WTC11 (cell line): Measurements from ENCODE around the gene CUTA. TPM values are rescaled to one million over a fixed set of nuclear protein-coding genes. Genes with fewer than 3 reads are reported as not detected.

Experiments
- ATAC-seq: fragments of 200-7000 bp; cut with Tn5 transposase; 2 replicates; pipeline ENCODE4 v1.10.0; 2021; ENCODE audit warnings: mild to moderate bottlenecking, moderate library complexity
- CTCF ChIA-PET: fragments of 300-600 bp; sonication (Branson Sonifier 250); formaldehyde crosslinking; loops from one replicate; lab custom pipeline; 2021; ENCODE audit warnings: antibody characterized with exemption; lab: Charles Lee
- POLR2A ChIA-PET: fragments of 350-600 bp; sonication (Branson Sonifier 250); formaldehyde crosslinking; loops from one replicate; lab custom pipeline; 2021; ENCODE audit warnings: antibody characterized with exemption; lab: Charles Lee
- DNase-seq: peaks from one replicate; pipeline ENCODE4 v3.0.0; 2021; ENCODE audit warnings: low spot score
- H3K27ac Mint-ChIP-seq: 2 replicates; pipeline ENCODE4 v1.8.0; 2021; ENCODE audit warnings: mixed read lengths
- H3K27me3 Mint-ChIP-seq: 2 replicates; pipeline ENCODE4 v1.8.0; 2021; ENCODE audit warnings: low read depth, mild to moderate bottlenecking, moderate library complexity, mixed read lengths
- H3K36me3 Mint-ChIP-seq: 2 replicates; pipeline ENCODE4 v1.8.0; 2021; ENCODE audit warnings: mixed read lengths
- H3K4me1 Mint-ChIP-seq: 2 replicates; pipeline ENCODE4 v1.8.0; 2022; ENCODE audit warnings: mixed read lengths
- H3K4me3 Mint-ChIP-seq: 2 replicates; pipeline ENCODE4 v1.8.0; 2021; ENCODE audit warnings: mild to moderate bottlenecking, moderate library complexity, mixed read lengths
- H3K9me3 Mint-ChIP-seq: 2 replicates; pipeline ENCODE4 v1.8.0; 2021; ENCODE audit warnings: mixed read lengths
- CREB1 ChIP-seq: sonication (generic); formaldehyde crosslinking; IDR thresholded peaks from 2 replicates; pipeline ENCODE4 v1.8.0; 2023; ENCODE audit warnings: mild to moderate bottlenecking, missing genetic modification reagents
- CREM ChIP-seq: sonication (generic); formaldehyde crosslinking; IDR thresholded peaks from 2 replicates; pipeline ENCODE4 v1.8.1; 2022; ENCODE audit warnings: mild to moderate bottlenecking, missing genetic modification reagents, moderate library complexity
- GABPB1 ChIP-seq: sonication (generic); formaldehyde crosslinking; IDR thresholded peaks from 2 replicates; pipeline ENCODE4 v1.8.1; 2023; ENCODE audit warnings: mild to moderate bottlenecking, missing genetic modification reagents
- GTF2I ChIP-seq: fragments of 250-450 bp; sonication (Bioruptor Pico); conservative IDR thresholded peaks from 2 replicates; pipeline ENCODE4 v1.4.0; 2021; ENCODE audit warnings: mild to moderate bottlenecking
- KAT7 ChIP-seq: sonication (generic); formaldehyde crosslinking; IDR thresholded peaks from 2 replicates; pipeline ENCODE4 v1.8.1; 2023; ENCODE audit warnings: missing genetic modification reagents, mild to moderate bottlenecking, borderline replicate concordance
- MAX ChIP-seq: sonication (generic); formaldehyde crosslinking; IDR thresholded peaks from 2 replicates; pipeline ENCODE4 v1.8.0; 2022; ENCODE audit warnings: mild to moderate bottlenecking, missing genetic modification reagents
- MXD4 ChIP-seq: fragments of 250-450 bp; sonication (Bioruptor Pico); IDR thresholded peaks from 2 replicates; pipeline ENCODE4 v1.8.0; 2021; ENCODE audit warnings: mild to moderate bottlenecking, moderate library complexity, borderline replicate concordance
- NR1H2 ChIP-seq: sonication (generic); formaldehyde crosslinking; IDR thresholded peaks from 2 replicates; pipeline ENCODE4 v1.9.0; 2021; ENCODE audit warnings: mild to moderate bottlenecking, moderate library complexity, missing genetic modification reagents
- NR2C2 ChIP-seq: sonication (generic); formaldehyde crosslinking; IDR thresholded peaks from 2 replicates; pipeline ENCODE4 v1.8.0; 2022; ENCODE audit warnings: mild to moderate bottlenecking, missing genetic modification reagents
- NR3C1 ChIP-seq: sonication (generic); formaldehyde crosslinking; conservative IDR thresholded peaks from 2 replicates; pipeline ENCODE4 v1.8.1; 2023; ENCODE audit warnings: low read depth, mild to moderate bottlenecking, missing genetic modification reagents
- PRRX2 ChIP-seq: fragments of 250-450 bp; sonication (Bioruptor Pico); IDR thresholded peaks from 2 replicates; pipeline ENCODE4 v1.8.0; 2021; ENCODE audit warnings: mild to moderate bottlenecking
- RELA ChIP-seq: sonication (generic); formaldehyde crosslinking; IDR thresholded peaks from 2 replicates; pipeline ENCODE4 v1.8.1; 2022; ENCODE audit warnings: missing genetic modification reagents, mild to moderate bottlenecking, borderline replicate concordance
- SP1 ChIP-seq: sonication (generic); formaldehyde crosslinking; conservative IDR thresholded peaks from 2 replicates; pipeline ENCODE4 v1.8.1; 2022; ENCODE audit warnings: missing genetic modification reagents
- TEAD1 ChIP-seq: sonication (generic); formaldehyde crosslinking; IDR thresholded peaks from 2 replicates; pipeline ENCODE4 v1.8.0; 2022; ENCODE audit warnings: mild to moderate bottlenecking, missing genetic modification reagents
- ZNF263 ChIP-seq: sonication (generic); formaldehyde crosslinking; IDR thresholded peaks from 2 replicates; pipeline ENCODE4 v1.8.1; 2022; ENCODE audit warnings: low read depth, mild to moderate bottlenecking, moderate library complexity, missing genetic modification reagents
- ZNF671 ChIP-seq: fragments of 250-450 bp; sonication (Bioruptor Pico); IDR thresholded peaks from 2 replicates; pipeline ENCODE4 v1.8.0; 2021; ENCODE audit warnings: mild to moderate bottlenecking
- total RNA-seq: library from RNA; stranded (reverse); gene quantifications from 3 replicates; pipeline ENCODE4 v1.2.3, GENCODE V29; 2021
- TF ChIP-seq, protein P1 (sequence below): sonication (generic); formaldehyde crosslinking; IDR thresholded peaks from 2 replicates; pipeline ENCODE4 v1.8.1; 2022; ENCODE audit warnings: mild to moderate bottlenecking, moderate library complexity, missing genetic modification reagents
- TF ChIP-seq, protein P2 (sequence below): fragments of 200-600 bp; IDR thresholded peaks from 2 replicates; pipeline ENCODE4 v1.8.0; 2022; ENCODE audit warnings: antibody characterized with exemption
- TF ChIP-seq, protein P3 (sequence below): sonication (generic); formaldehyde crosslinking; IDR thresholded peaks from 2 replicates; pipeline ENCODE4 v1.8.0; 2022; ENCODE audit warnings: mild to moderate bottlenecking, missing genetic modification reagents
- TF ChIP-seq, protein P4 (sequence below): sonication (generic); formaldehyde crosslinking; IDR thresholded peaks from 2 replicates; pipeline ENCODE4 v1.8.1; 2022; ENCODE audit warnings: low read depth, missing genetic modification reagents, borderline replicate concordance
- TF ChIP-seq, protein P5 (sequence below): sonication (generic); formaldehyde crosslinking; IDR thresholded peaks from 2 replicates; pipeline ENCODE4 v1.8.1; 2023; ENCODE audit warnings: mild to moderate bottlenecking, moderate library complexity, missing genetic modification reagents

The CUTA gene
- total RNA-seq, 1 experiment from 2014 or later, result 247 TPM

DNA sequence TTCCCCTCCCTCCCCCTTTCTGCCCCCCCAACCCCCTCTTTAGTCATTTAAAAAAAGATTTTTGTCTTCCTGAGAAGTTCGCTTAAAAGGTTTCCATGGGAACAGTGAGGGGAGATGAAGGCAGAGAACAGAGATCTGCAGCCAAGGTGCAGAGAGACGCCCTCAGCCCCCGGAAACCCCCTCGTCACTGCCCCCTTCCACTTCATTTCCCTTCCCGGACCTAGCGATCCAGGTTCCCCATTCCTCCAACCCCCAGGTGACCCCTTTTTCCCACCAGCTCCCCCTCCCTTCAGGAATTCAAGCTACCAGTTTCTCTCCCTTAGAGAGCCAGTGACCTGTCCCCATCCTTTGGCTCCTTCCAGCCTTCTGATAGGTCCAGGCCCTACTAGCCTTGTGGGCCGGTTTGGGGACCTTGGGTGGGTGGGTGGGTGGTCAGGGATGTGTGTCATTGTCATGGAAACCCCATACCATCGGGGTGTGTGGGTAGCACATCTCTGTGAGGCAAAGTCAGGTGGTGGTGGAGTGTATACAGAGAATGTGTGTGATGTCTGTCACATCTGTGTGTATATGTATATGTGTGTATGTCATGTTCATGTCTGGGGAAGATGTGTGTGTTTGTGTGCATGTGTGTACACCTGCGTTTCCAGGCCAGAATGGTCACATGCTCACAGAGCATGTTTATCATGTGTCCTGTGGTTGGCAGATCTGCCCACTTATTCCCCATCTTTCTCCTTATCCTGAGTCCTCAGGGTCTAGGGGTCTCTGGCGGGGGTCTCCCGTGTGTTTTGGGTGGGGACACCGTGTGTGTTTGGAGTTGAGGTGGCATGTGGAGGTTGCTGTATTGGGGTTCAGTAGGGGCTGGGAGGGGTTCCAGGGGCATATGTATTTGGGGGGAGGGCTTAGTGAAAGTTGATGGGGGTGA, 8.9 kb upstream of the CUTA start (continued):
- TF ChIP-seq NR2C2 (CRISPR knock-in tag), result no peak
- TF ChIP-seq MXD4 (CRISPR knock-in tag), result no peak
- TF ChIP-seq PRRX2 (CRISPR knock-in tag), result no peak
- TF ChIP-seq, protein P1, sequence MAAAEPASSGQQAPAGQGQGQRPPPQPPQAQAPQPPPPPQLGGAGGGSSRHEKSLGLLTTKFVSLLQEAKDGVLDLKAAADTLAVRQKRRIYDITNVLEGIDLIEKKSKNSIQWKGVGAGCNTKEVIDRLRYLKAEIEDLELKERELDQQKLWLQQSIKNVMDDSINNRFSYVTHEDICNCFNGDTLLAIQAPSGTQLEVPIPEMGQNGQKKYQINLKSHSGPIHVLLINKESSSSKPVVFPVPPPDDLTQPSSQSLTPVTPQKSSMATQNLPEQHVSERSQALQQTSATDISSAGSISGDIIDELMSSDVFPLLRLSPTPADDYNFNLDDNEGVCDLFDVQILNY (CRISPR knock-in tag), result no peak

DNA sequence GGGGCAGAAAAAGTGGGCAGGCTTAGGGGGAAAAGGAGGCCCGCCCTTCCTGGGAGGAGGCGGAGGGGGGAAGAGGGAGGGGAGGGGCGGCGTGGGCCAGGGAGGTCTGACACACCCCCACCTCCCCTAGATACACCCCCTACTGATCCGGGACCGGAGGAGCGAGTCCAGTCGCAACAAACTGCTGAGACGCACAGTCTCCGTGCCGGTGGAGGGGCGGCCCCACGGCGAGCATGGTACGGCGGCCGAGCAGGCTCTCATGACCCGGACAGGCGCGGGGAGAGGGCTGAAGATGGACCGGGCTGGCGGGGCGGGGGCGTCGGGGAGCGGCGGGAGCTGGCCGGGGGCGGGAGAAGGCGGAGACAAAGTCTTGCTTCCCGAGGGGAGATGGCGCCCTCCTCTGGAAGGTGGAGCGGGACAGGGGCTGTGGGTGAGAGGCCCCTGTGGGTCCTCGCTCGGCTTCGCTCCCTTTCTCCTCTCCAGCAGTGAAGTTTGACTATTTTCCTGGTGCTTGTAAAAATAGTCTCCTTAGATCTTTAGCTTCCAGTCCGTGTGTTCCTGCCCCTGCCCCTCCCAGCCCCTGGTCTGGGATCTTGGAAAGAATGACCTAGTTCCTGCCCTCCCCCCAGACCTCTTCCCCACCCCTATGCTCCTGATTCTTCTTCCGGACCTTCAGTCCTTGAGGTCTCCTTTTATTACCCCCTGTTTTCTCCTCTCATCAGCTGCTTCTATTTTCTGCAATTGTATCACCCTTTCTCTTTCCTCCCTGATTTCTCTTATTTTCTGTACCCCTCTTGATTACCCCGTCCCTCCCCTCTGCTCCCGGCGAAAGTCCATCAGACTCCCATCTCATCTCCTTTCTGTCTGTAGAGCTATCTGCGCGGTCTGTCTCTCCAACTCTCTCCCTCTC, 8.0 kb upstream of the CUTA start:
- H3K27ac Mint-ChIP-seq, result peak overlapping the region; percentile 93

More for the DNA sequence above, 8.0 kb upstream of the CUTA start:
- ChIA-PET CTCF (interaction anchor here (0.6 to 2.7 kb wide), 26 partner anchors 8 to 1905 kb away, joined by 3 to 21 read pairs (median 4); partner anchors contain the start of genes B3GALT4, BAK1, CUTA and KIFC1), POLR2A (interaction anchor here (0.7 to 1.3 kb wide), 5 partner anchors 8 to 108 kb away, joined by 3 to 6 read pairs (median 3); partner anchors contain the start of genes CUTA, ZBTB22 and ZBTB9)
- no peaks in the 10 kb centered on the region; the same call in 1 of the 2 replicates for H3K27me3 Mint-ChIP-seq
- H3K9me3 Mint-ChIP-seq, result no peaks in the 10 kb centered on the region
- TF ChIP-seq GTF2I (CRISPR knock-in tag) (no peak), SP1 (CRISPR knock-in tag) (peak; percentile 80), CREM (no peak), RELA (CRISPR knock-in tag) (no peak), NR1H2 (CRISPR knock-in tag) (no peak), GABPB1 (CRISPR knock-in tag) (peak; percentile 56; the same call in 1 of the 2 replicates), ZNF263 (CRISPR knock-in tag) (no peak), ZNF671 (CRISPR knock-in tag) (no peak), KAT7 (CRISPR knock-in tag) (0 out of 2 replicates have a peak, but pooled peaks have one; percentile 43), NR3C1 (CRISPR knock-in tag) (no peak), CREB1 (CRISPR knock-in tag) (no peak), TEAD1 (no peak), MAX (CRISPR knock-in tag) (peak; percentile 31; the same call in 1 of the 2 replicates)
- TF ChIP-seq, protein P2, sequence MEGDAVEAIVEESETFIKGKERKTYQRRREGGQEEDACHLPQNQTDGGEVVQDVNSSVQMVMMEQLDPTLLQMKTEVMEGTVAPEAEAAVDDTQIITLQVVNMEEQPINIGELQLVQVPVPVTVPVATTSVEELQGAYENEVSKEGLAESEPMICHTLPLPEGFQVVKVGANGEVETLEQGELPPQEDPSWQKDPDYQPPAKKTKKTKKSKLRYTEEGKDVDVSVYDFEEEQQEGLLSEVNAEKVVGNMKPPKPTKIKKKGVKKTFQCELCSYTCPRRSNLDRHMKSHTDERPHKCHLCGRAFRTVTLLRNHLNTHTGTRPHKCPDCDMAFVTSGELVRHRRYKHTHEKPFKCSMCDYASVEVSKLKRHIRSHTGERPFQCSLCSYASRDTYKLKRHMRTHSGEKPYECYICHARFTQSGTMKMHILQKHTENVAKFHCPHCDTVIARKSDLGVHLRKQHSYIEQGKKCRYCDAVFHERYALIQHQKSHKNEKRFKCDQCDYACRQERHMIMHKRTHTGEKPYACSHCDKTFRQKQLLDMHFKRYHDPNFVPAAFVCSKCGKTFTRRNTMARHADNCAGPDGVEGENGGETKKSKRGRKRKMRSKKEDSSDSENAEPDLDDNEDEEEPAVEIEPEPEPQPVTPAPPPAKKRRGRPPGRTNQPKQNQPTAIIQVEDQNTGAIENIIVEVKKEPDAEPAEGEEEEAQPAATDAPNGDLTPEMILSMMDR, result 0 out of 2 replicates have a peak, but pooled peaks have one; percentile 23
- TF ChIP-seq, protein P3, sequence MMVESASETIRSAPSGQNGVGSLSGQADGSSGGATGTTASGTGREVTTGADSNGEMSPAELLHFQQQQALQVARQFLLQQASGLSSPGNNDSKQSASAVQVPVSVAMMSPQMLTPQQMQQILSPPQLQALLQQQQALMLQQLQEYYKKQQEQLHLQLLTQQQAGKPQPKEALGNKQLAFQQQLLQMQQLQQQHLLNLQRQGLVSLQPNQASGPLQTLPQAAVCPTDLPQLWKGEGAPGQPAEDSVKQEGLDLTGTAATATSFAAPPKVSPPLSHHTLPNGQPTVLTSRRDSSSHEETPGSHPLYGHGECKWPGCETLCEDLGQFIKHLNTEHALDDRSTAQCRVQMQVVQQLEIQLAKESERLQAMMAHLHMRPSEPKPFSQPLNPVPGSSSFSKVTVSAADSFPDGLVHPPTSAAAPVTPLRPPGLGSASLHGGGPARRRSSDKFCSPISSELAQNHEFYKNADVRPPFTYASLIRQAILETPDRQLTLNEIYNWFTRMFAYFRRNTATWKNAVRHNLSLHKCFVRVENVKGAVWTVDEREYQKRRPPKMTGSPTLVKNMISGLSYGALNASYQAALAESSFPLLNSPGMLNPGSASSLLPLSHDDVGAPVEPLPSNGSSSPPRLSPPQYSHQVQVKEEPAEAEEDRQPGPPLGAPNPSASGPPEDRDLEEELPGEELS (CRISPR knock-in tag), result peak; percentile 38; the same call in 1 of the 2 replicates
- TF ChIP-seq, protein P4, sequence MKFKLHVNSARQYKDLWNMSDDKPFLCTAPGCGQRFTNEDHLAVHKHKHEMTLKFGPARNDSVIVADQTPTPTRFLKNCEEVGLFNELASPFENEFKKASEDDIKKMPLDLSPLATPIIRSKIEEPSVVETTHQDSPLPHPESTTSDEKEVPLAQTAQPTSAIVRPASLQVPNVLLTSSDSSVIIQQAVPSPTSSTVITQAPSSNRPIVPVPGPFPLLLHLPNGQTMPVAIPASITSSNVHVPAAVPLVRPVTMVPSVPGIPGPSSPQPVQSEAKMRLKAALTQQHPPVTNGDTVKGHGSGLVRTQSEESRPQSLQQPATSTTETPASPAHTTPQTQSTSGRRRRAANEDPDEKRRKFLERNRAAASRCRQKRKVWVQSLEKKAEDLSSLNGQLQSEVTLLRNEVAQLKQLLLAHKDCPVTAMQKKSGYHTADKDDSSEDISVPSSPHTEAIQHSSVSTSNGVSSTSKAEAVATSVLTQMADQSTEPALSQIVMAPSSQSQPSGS (CRISPR knock-in tag), result no peak
- TF ChIP-seq, protein P1 (CRISPR knock-in tag), result no peak
- TF ChIP-seq, protein P5, sequence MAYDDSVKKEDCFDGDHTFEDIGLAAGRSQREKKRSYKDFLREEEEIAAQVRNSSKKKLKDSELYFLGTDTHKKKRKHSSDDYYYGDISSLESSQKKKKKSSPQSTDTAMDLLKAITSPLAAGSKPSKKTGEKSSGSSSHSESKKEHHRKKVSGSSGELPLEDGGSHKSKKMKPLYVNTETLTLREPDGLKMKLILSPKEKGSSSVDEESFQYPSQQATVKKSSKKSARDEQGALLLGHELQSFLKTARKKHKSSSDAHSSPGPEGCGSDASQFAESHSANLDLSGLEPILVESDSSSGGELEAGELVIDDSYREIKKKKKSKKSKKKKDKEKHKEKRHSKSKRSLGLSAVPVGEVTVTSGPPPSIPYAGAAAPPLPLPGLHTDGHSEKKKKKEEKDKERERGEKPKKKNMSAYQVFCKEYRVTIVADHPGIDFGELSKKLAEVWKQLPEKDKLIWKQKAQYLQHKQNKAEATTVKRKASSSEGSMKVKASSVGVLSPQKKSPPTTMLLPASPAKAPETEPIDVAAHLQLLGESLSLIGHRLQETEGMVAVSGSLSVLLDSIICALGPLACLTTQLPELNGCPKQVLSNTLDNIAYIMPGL, result 0 out of 2 replicates have a peak, but pooled peaks have one; percentile 44
- DNase-seq (peak; percentile 93), ATAC-seq (peak; percentile 76)
- peak overlapping the region; percentile 85 for H3K4me3 Mint-ChIP-seq
- H3K36me3 Mint-ChIP-seq, result peaks cover 13% of the 10 kb centered on the region
- peaks cover 74% of the 10 kb centered on the region for H3K4me1 Mint-ChIP-seq
